ENCODE measurements around the gene HS3ST3B1. TPM values are rescaled to one million over a fixed set of nuclear protein-coding genes. Genes with fewer than 3 reads are reported as not detected.

HS3ST3B1 gene
- total RNA-seq, 1 experiment from 2014 or later: 22.3 TPM

DNA sequence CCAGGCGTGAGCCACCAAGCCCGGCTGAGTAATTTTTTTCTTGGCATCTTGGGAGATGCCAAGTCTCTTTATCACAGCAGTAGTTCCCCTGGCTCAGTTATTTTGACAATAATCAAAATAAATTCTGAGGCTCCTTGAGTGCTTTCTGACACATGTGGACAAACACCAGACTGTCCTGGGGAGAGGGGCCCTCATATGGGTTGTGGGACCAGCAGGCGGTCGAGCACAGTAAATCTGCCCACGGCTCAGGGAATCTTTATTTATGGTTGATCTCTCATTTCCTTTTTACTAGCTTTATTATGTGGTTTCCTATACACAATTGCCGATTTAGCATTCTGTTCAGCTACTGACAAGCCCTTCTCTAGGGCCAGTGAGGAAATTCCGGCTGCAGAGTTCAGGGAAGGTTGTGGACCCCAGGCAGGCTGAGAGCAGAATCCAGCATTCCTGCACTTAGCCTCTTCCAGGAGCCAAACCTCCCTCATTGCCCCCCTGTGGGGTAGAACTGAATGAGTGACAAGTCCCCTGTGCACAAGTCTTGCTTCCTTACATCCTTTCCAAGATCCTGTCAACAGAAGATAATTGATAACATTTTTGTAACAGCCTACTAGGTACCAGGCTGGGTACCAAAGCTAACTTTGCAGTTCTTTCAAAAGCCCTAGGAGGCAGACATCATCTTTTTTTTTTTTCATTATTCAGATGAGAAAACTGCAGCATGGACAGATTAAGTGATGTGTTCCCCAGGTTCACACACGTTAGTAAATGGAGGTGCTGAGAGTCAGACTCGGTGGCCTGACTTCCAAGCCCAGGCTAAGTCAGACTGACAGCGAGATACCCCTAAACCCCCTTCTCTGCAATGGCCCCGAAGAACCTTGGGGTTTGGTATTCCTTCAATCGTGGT, 40.2 kb downstream of the HS3ST3B1 start:
- ATAC-seq (peak; percentile 55; the same call in 1 of the 2 replicates), DNase-seq (ENCODE audit: low spot score) (no peak)
- ChIA-PET CTCF (interaction anchor here (0.7 kb wide), 1 partner anchor 18 kb away, joined by 3 read pairs; no protein-coding TSS in a partner anchor), POLR2A (no interaction called here)
- H3K9me3 Mint-ChIP-seq: no peaks in the 10 kb centered on the region
- no peak overlapping the region for H3K27ac Mint-ChIP-seq
- no peaks in the 10 kb centered on the region for H3K27me3 Mint-ChIP-seq (ENCODE audit: low read depth)
- H3K36me3 Mint-ChIP-seq: peaks cover 5% of the 10 kb centered on the region
- TF ChIP-seq, protein P1, sequence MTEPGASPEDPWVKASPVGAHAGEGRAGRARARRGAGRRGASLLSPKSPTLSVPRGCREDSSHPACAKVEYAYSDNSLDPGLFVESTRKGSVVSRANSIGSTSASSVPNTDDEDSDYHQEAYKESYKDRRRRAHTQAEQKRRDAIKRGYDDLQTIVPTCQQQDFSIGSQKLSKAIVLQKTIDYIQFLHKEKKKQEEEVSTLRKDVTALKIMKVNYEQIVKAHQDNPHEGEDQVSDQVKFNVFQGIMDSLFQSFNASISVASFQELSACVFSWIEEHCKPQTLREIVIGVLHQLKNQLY (CRISPR knock-in tag; IDR thresholded peaks at IDR 0.05): no peak
- TF ChIP-seq RELA (CRISPR knock-in tag; IDR thresholded peaks at IDR 0.05; ENCODE audit: borderline replicate concordance) (no peak), ZNF232 (CRISPR knock-in tag; IDR thresholded peaks at IDR 0.05) (no peak), FOXK1 (CRISPR knock-in tag; IDR thresholded peaks at IDR 0.05) (no peak), ZNF121 (CRISPR knock-in tag; IDR thresholded peaks at IDR 0.05) (no peak), ZNF423 (CRISPR knock-in tag; IDR thresholded peaks at IDR 0.05) (no peak), JAZF1 (CRISPR knock-in tag; IDR thresholded peaks at IDR 0.05) (no peak)
- TF ChIP-seq, protein P2, sequence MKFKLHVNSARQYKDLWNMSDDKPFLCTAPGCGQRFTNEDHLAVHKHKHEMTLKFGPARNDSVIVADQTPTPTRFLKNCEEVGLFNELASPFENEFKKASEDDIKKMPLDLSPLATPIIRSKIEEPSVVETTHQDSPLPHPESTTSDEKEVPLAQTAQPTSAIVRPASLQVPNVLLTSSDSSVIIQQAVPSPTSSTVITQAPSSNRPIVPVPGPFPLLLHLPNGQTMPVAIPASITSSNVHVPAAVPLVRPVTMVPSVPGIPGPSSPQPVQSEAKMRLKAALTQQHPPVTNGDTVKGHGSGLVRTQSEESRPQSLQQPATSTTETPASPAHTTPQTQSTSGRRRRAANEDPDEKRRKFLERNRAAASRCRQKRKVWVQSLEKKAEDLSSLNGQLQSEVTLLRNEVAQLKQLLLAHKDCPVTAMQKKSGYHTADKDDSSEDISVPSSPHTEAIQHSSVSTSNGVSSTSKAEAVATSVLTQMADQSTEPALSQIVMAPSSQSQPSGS (CRISPR knock-in tag; IDR thresholded peaks at IDR 0.05; ENCODE audit: borderline replicate concordance, low read depth): no peak
- TF ChIP-seq, protein P3, sequence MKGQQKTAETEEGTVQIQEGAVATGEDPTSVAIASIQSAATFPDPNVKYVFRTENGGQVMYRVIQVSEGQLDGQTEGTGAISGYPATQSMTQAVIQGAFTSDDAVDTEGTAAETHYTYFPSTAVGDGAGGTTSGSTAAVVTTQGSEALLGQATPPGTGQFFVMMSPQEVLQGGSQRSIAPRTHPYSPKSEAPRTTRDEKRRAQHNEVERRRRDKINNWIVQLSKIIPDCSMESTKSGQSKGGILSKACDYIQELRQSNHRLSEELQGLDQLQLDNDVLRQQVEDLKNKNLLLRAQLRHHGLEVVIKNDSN (CRISPR knock-in tag; IDR thresholded peaks at IDR 0.05): no peak
- peaks cover 47% of the 10 kb centered on the region for H3K4me1 Mint-ChIP-seq
- no peak overlapping the region for H3K4me3 Mint-ChIP-seq

DNA sequence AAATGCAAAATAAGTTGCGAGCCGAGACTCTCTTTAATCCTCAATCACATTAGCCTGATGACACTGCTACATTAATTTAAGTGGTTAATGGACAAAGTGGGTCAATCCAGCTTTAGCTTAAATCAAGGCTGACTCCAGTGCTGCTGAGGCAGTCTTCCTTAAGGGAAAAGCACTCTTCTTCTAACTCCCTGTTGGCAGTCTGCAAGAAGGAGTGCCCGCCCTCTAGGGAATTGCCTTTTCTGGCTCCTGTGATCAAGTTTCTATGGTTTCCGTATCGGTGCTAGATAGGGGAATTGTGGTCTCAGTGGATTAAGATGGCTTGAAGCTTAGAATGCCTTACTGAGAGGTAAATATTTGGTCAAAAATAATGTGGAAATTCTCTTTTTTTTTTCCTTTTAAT, 41.0 kb downstream of the HS3ST3B1 start:
- Mint-ChIP-seq H3K9me3 (no peaks in the 10 kb centered on the region), H3K27me3 (ENCODE audit: low read depth) (no peaks in the 10 kb centered on the region), H3K27ac (no peak overlapping the region; the same call in 1 of the 2 replicates), H3K4me1 (peaks cover 42% of the 10 kb centered on the region), H3K36me3 (peaks cover 9% of the 10 kb centered on the region), H3K4me3 (no peak overlapping the region)
- CTCF ChIA-PET: interaction anchor here (0.7 kb wide), 1 partner anchor 19 kb away, joined by 3 read pairs; no protein-coding TSS in a partner anchor
- TF ChIP-seq, protein P4, sequence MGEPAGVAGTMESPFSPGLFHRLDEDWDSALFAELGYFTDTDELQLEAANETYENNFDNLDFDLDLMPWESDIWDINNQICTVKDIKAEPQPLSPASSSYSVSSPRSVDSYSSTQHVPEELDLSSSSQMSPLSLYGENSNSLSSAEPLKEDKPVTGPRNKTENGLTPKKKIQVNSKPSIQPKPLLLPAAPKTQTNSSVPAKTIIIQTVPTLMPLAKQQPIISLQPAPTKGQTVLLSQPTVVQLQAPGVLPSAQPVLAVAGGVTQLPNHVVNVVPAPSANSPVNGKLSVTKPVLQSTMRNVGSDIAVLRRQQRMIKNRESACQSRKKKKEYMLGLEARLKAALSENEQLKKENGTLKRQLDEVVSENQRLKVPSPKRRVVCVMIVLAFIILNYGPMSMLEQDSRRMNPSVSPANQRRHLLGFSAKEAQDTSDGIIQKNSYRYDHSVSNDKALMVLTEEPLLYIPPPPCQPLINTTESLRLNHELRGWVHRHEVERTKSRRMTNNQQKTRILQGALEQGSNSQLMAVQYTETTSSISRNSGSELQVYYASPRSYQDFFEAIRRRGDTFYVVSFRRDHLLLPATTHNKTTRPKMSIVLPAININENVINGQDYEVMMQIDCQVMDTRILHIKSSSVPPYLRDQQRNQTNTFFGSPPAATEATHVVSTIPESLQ (CRISPR knock-in tag; IDR thresholded peaks at IDR 0.05): no peak
- TF ChIP-seq, protein P5, sequence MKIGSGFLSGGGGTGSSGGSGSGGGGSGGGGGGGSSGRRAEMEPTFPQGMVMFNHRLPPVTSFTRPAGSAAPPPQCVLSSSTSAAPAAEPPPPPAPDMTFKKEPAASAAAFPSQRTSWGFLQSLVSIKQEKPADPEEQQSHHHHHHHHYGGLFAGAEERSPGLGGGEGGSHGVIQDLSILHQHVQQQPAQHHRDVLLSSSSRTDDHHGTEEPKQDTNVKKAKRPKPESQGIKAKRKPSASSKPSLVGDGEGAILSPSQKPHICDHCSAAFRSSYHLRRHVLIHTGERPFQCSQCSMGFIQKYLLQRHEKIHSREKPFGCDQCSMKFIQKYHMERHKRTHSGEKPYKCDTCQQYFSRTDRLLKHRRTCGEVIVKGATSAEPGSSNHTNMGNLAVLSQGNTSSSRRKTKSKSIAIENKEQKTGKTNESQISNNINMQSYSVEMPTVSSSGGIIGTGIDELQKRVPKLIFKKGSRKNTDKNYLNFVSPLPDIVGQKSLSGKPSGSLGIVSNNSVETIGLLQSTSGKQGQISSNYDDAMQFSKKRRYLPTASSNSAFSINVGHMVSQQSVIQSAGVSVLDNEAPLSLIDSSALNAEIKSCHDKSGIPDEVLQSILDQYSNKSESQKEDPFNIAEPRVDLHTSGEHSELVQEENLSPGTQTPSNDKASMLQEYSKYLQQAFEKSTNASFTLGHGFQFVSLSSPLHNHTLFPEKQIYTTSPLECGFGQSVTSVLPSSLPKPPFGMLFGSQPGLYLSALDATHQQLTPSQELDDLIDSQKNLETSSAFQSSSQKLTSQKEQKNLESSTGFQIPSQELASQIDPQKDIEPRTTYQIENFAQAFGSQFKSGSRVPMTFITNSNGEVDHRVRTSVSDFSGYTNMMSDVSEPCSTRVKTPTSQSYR (CRISPR knock-in tag; IDR thresholded peaks at IDR 0.05): no peak
- TF ChIP-seq FOXK1 (CRISPR knock-in tag; IDR thresholded peaks at IDR 0.05) (no peak), ZNF317 (CRISPR knock-in tag; IDR thresholded peaks at IDR 0.05; ENCODE audit: borderline replicate concordance, low read depth) (no peak), MXD4 (CRISPR knock-in tag; IDR thresholded peaks at IDR 0.05; ENCODE audit: borderline replicate concordance) (no peak)
- TF ChIP-seq, protein P2 (CRISPR knock-in tag; IDR thresholded peaks at IDR 0.05; ENCODE audit: borderline replicate concordance, low read depth): no peak
- TF ChIP-seq, protein P3 (CRISPR knock-in tag; IDR thresholded peaks at IDR 0.05): no peak
- DNase-seq (ENCODE audit: low spot score): no peak
- peak; percentile 50; the same call in 1 of the 2 replicates for ATAC-seq
- POLR2A ChIA-PET: interaction anchor here (0.7 kb wide), 1 partner anchor 390 kb away, joined by 4 read pairs; no protein-coding TSS in a partner anchor

All from WTC11 (cell line).